ENCODE results near the gene NCR1.
"Not testable (repeated sequence)": the region's sequence is repeated elsewhere in the genome, so short reads cannot be mapped to it uniquely, and the experiment has no call there.

The NCR1 gene

DNA sequence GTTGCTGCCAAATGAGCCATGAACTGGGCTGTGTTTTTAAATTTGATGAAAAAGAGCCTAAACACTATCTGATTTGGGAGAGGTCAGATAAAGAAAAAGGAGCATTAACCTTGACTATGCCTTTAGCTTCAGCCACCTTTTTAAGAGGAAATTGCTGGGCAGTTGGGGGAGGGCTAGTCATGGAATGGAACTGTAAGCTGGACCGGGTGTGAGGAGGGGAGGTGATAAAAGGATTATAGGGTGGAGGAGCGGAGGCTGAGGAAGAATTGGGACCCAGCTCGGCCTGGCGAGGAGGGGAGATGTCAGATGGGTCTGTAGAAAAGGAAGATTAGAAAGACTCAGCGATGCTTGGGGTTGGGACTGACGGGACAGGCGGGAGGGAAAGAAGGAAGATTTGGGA lies 7.3 kb upstream of the NCR1 start:
- H3K4me3 Mint-ChIP-seq; H3K36me3 Mint-ChIP-seq; H3K27ac Mint-ChIP-seq; H3K9me3 Mint-ChIP-seq (ENCODE audit: low read depth); H3K4me1 Mint-ChIP-seq (ENCODE audit: low read depth): not testable (repeated sequence)
- H3K27me3 Mint-ChIP-seq: peaks cover 11% of the 10 kb centered on the region

GRCh38 chr19:54899646-54900045 lies 6.3 kb upstream of the NCR1 start:
- H3K4me3 Mint-ChIP-seq; H3K36me3 Mint-ChIP-seq; H3K4me1 Mint-ChIP-seq (ENCODE audit: low read depth); H3K9me3 Mint-ChIP-seq (ENCODE audit: low read depth); H3K27ac Mint-ChIP-seq: not testable (repeated sequence)
- peaks cover 11% of the 10 kb centered on the region for H3K27me3 Mint-ChIP-seq

DNA sequence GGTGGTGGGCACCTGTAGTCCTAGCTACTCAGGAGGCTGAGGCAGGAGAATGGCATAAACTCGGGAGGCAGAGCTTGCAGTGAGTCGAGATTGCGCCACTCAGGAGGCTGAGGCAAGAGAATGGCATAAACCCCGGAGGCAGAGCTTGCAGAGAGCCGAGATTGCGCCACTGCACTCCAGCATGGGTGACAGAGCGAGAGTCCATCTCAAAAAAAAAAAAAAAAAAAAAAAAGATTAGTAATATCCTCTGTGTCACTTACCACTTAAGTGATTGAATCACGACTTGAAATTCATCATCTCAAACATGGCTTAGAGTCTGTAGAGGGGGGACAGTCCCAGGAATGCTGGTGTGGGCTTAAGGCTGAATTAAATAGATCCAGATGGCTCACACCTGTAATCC lies 4.8 kb upstream of the NCR1 start:
- H3K27ac Mint-ChIP-seq; H3K4me3 Mint-ChIP-seq; H3K9me3 Mint-ChIP-seq (ENCODE audit: low read depth); H3K36me3 Mint-ChIP-seq; H3K4me1 Mint-ChIP-seq (ENCODE audit: low read depth): not testable (repeated sequence)
- H3K27me3 Mint-ChIP-seq: peaks cover 13% of the 10 kb centered on the region

- Mint-ChIP-seq H3K27ac (no peak overlapping the region), H3K36me3 (no peaks in the 10 kb centered on the region), H3K4me3 (no peak overlapping the region), H3K4me1 (ENCODE audit: low read depth) (no peaks in the 10 kb centered on the region), H3K9me3 (ENCODE audit: low read depth) (no peaks in the 10 kb centered on the region), H3K27me3 (peaks cover 9% of the 10 kb centered on the region)
Measured at GRCh38 chr19:54902061-54902460, 3.9 kb upstream of the NCR1 start.

DNA sequence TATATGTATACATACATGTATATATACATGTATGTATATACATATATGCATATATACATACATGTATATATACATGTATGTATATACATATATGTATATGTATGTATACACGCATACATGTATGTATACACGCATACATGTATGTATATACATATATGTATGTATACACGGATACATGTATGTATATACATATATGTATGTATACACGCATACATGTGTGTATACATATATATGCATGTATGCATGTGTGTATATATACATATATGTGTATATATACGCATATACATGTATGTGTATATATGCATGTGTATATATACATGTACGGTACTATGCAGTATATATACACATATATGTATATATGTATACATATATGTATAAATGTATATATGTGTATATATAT lies 2.6 kb upstream of the NCR1 start:
- Mint-ChIP-seq H3K4me1 (ENCODE audit: low read depth) (no peaks in the 10 kb centered on the region), H3K36me3 (no peaks in the 10 kb centered on the region), H3K9me3 (ENCODE audit: low read depth) (no peaks in the 10 kb centered on the region), H3K27ac (no peak overlapping the region), H3K27me3 (peaks cover 9% of the 10 kb centered on the region), H3K4me3 (no peak overlapping the region)

- H3K36me3 Mint-ChIP-seq; H3K4me1 Mint-ChIP-seq (ENCODE audit: low read depth); H3K9me3 Mint-ChIP-seq (ENCODE audit: low read depth); H3K27me3 Mint-ChIP-seq; H3K27ac Mint-ChIP-seq; H3K4me3 Mint-ChIP-seq: not testable (repeated sequence)
Measured at GRCh38 chr19:54904261-54904660, 1.7 kb upstream of the NCR1 start.

GRCh38 chr19:54905421-54905802 lies 536 bp upstream of the NCR1 start:
- peaks cover 4% of the 10 kb centered on the region for H3K27me3 Mint-ChIP-seq
- H3K36me3 Mint-ChIP-seq: no peaks in the 10 kb centered on the region
- H3K4me1 Mint-ChIP-seq (ENCODE audit: low read depth): no peaks in the 10 kb centered on the region
- H3K9me3 Mint-ChIP-seq (ENCODE audit: low read depth): no peaks in the 10 kb centered on the region
- H3K27ac Mint-ChIP-seq: no peak overlapping the region
- no peak overlapping the region for H3K4me3 Mint-ChIP-seq

DNA sequence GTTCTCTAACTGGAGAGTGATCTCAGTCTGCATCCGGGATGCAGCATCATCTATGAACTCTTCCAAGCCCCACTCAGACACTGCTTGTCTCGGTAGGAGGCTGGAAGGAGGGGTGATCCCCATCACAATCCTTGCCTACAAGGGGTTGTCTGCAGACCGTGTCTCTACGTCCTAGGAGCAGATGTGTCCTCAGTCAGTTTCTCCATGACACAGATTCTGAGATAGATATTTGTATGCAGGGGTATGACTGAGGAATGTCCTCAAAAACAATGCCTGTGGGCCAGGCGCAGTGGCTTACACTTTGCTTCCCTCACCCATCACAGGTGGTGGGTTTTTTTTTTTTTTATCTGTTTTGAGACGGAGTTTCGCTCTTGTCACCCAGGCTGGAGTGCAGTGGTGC lies 871 bp downstream of the NCR1 start:
- H3K27me3 Mint-ChIP-seq: peaks cover 7% of the 10 kb centered on the region
- H3K9me3 Mint-ChIP-seq (ENCODE audit: low read depth): no peaks in the 10 kb centered on the region
- no peak overlapping the region for H3K27ac Mint-ChIP-seq
- no peaks in the 10 kb centered on the region for H3K4me1 Mint-ChIP-seq (ENCODE audit: low read depth)
- H3K36me3 Mint-ChIP-seq: no peaks in the 10 kb centered on the region
- no peak overlapping the region for H3K4me3 Mint-ChIP-seq

GRCh38 chr19:54907899-54908298 lies 2.0 kb downstream of the NCR1 start:
- not testable (repeated sequence) for H3K4me1 Mint-ChIP-seq (ENCODE audit: low read depth); H3K36me3 Mint-ChIP-seq; H3K27me3 Mint-ChIP-seq; H3K27ac Mint-ChIP-seq; H3K9me3 Mint-ChIP-seq (ENCODE audit: low read depth); H3K4me3 Mint-ChIP-seq

DNA sequence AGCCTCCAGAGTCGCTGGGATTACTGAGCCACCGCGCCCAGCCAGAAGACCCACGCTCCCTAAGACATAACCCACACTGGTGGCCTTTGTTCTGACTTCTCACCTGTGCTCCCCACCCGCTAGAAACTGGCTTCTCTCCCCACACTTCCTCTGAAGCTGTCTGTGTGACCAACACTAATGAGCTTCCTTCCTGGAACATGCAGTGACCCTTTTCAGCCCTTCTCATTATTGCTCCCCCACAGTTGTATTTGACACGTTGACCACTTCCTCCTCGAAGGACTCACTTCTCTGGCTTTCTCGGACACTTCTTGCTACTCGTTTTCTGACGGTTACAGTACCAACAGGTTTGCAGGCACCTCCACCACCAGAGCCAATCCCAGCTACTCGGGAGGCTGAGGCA lies 10.9 kb downstream of the NCR1 start:
- Mint-ChIP-seq H3K27ac (no peak overlapping the region), H3K9me3 (ENCODE audit: low read depth) (no peaks in the 10 kb centered on the region), H3K36me3 (no peaks in the 10 kb centered on the region), H3K4me3 (no peak overlapping the region), H3K27me3 (peaks cover 8% of the 10 kb centered on the region), H3K4me1 (ENCODE audit: low read depth) (no peaks in the 10 kb centered on the region)

GRCh38 chr19:54918499-54918898 lies 12.6 kb downstream of the NCR1 start:
- Mint-ChIP-seq H3K27me3 (peaks cover 8% of the 10 kb centered on the region), H3K4me1 (ENCODE audit: low read depth) (no peaks in the 10 kb centered on the region), H3K4me3 (no peak overlapping the region), H3K27ac (no peak overlapping the region), H3K36me3 (peaks cover 2% of the 10 kb centered on the region), H3K9me3 (ENCODE audit: low read depth) (no peaks in the 10 kb centered on the region)

DNA sequence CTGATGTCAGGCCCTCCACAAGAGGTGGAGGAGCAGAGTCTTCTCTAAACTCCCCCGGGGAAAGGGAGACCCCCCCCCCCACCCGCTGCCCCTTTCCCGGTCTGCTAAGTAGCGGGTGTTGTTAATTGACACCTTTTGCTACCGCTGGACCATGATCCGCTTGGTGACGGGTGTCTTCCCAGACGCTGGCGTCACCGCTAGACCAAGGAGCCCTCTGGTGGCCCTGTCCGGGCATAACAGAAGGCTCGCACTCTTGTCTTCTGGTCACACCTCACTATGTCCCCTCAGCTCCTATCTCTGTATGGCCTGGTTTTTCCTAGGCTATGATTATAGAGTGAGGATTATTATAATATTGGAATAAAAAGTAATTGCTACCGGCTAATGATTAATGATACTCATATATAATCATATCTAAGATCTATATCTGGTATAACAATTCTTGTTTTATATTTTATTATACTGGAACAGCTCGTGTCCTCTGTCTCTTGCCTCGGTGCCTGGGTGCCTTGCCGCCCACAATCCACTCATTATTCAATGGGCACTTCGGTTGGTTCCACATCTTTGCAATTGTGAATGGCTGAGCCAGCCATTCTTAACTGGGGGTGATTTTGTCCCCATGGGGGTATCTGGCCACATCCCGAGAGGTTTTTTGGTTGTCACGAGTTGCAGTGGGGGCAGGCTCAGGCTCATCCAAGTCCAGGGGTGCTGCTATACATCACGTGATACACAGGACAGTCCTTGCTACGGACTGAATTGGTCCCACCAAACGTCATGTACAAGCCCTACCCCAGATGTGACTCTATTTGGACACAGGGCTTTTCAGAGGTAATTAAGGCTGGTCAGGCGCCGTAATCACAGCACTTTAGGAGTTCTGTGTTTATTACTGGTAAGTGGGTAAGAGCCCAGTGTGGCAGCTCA lies 14.0 kb downstream of the NCR1 start:
- H3K4me3 Mint-ChIP-seq; H3K36me3 Mint-ChIP-seq; H3K4me1 Mint-ChIP-seq (ENCODE audit: low read depth); H3K9me3 Mint-ChIP-seq (ENCODE audit: low read depth); H3K27ac Mint-ChIP-seq; H3K27me3 Mint-ChIP-seq: not testable (repeated sequence)

GRCh38 chr19:54921082-54921481 lies 15.1 kb downstream of the NCR1 start:
- H3K9me3 Mint-ChIP-seq (ENCODE audit: low read depth): no peaks in the 10 kb centered on the region
- no peaks in the 10 kb centered on the region for H3K4me1 Mint-ChIP-seq (ENCODE audit: low read depth)
- no peak overlapping the region for H3K4me3 Mint-ChIP-seq
- no peak overlapping the region for H3K27ac Mint-ChIP-seq
- H3K36me3 Mint-ChIP-seq: peaks cover 4% of the 10 kb centered on the region
- H3K27me3 Mint-ChIP-seq: peaks cover 3% of the 10 kb centered on the region

- Mint-ChIP-seq H3K4me1 (ENCODE audit: low read depth) (no peaks in the 10 kb centered on the region), H3K9me3 (ENCODE audit: low read depth) (peaks cover 3% of the 10 kb centered on the region), H3K27ac (no peak overlapping the region), H3K4me3 (no peak overlapping the region), H3K36me3 (peaks cover 4% of the 10 kb centered on the region), H3K27me3 (peaks cover 3% of the 10 kb centered on the region)
Measured at GRCh38 chr19:54923276-54923675, 17.3 kb downstream of the NCR1 start.

DNA sequence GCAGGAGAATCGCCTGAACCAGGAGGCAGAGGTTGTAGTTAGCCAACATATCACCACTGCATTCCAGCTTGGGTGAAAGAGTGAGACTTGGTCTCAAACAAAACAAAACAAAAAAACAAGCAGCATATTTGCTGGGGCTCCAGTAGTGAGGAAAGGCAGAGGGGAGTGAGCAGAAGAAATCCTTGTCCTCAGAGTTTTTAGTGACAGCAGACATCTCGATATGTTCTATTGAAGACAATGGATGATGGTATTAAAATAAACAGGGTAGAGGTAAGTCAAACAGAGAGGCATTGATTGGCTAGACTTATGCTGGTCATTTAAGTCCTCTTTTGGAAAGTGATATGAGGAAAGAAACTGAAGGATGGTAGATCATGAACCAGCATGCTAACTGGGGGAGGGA lies 22.4 kb downstream of the NCR1 start:
- Mint-ChIP-seq H3K4me3 (no peak overlapping the region), H3K27me3 (peaks cover 5% of the 10 kb centered on the region), H3K36me3 (peaks cover 5% of the 10 kb centered on the region), H3K27ac (no peak overlapping the region), H3K9me3 (ENCODE audit: low read depth) (peaks cover 6% of the 10 kb centered on the region), H3K4me1 (ENCODE audit: low read depth) (no peaks in the 10 kb centered on the region)

- H3K4me3 Mint-ChIP-seq: no peak overlapping the region
- no peak overlapping the region for H3K27ac Mint-ChIP-seq
- no peaks in the 10 kb centered on the region for H3K9me3 Mint-ChIP-seq (ENCODE audit: low read depth)
- H3K36me3 Mint-ChIP-seq: no peaks in the 10 kb centered on the region
- H3K27me3 Mint-ChIP-seq: peaks cover 7% of the 10 kb centered on the region
- H3K4me1 Mint-ChIP-seq (ENCODE audit: low read depth): peaks cover 5% of the 10 kb centered on the region
Measured at GRCh38 chr19:54937926-54938325, 32.0 kb downstream of the NCR1 start.

Data from activated naive CD8-positive, alpha-beta T cell (primary cell).